Measurements from ENCODE around the gene DHPS. TPM values are rescaled to one million over a fixed set of nuclear protein-coding genes. Genes with fewer than 3 reads are reported as not detected.
"Not testable (repeated sequence)": the region's sequence is repeated elsewhere in the genome, so short reads cannot be mapped to it uniquely, and the experiment has no call there.

The DHPS gene
- total and polyA plus RNA-seq, 5 donors from 2014 or later, result 78.5 to 122 (median 98.2) TPM

DNA sequence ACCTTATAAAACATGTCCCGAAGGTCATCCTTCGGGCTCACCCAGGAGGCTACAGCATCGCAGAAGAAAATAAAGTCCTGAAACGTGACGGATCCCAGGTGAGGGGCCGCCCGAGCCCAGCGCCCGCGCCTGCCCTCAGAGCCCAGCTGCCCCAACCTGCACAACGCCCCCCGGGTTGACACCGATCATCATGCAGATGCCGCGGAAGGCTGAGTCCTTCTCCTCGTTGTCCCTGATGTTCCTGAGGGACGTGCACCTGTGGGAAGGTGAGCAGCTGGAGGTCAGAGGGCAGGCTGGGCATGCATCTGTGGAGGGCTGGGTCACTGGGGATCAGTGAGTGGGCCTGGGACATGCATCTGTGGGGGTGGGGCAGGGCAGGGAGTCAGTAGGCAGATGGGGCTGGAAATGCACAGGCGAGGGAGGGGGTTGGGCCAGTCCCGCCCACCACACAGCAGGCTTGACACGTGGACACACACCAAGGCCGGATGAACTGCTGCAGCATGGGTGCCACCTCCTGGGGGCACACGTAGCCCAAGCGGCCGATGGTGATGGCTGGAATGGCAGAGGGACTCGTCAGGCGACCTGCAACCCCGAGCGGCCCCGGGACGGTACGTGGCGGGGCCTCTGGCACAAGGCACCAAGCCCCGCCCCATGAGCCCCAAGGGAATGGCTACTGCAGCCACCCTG is 20.1 kb upstream of the DHPS start:
- Mint-ChIP-seq H3K9me3 (no peaks in the 10 kb centered on the region), H3K36me3 (peaks cover 22% of the 10 kb centered on the region), H3K27ac (no peak overlapping the region), H3K27me3 (no peaks in the 10 kb centered on the region), H3K4me3 (peak overlapping the region in 1 of 4 donors; percentile 67), H3K4me1 (peaks cover 2 to 7% (median 5%) of the 10 kb centered on the region in 4 donors)
- Histone ChIP-seq H3K4me1 (ENCODE audit: control insufficient read depth, insufficient read depth, low read length, poor library complexity, severe bottlenecking) (peaks cover 4% of the 10 kb centered on the region), H3K27me3 (ENCODE audit: control insufficient read depth, insufficient read depth, low read length) (no peaks in the 10 kb centered on the region), H3K4me3 (ENCODE audit: low read depth, low read length) (no peak overlapping the region), H3K27ac (ENCODE audit: insufficient read depth, low read length, poor library complexity, severe bottlenecking) (no peak overlapping the region), H3K36me3 (ENCODE audit: control insufficient read depth, insufficient read depth, low read length) (peaks cover 32% of the 10 kb centered on the region), H3K9me3 (ENCODE audit: control insufficient read depth in 2 of 2, low read length in 2 of 2) (no peaks in the 10 kb centered on the region)
- DNase-seq, result no peak
- no peak for ATAC-seq (ENCODE audit: low read depth in 2 of 2)

DNA sequence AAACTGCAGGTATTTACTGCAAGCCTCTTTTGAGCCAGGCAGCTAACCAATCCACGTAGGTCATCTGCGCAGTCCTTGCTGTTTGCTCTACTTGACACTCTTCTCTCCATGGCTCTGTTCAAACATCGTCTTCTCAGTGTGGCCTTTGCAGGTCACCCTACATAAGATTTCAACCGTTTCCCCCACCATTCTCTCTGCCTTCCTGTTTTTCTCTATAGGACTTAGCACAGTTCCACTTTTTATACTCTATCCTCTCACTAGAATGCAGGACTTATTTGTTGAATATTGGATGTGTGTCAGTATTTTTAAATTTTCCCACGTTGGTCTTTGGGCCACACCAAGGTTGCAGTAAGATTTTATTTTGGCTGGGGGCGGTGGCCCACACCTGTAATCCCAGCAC is 16.5 kb upstream of the DHPS start:
- Mint-ChIP-seq H3K27me3 (no peaks in the 10 kb centered on the region), H3K36me3 (peaks cover 7% of the 10 kb centered on the region), H3K4me3 (peak overlapping the region; percentile 11 to 78 (median 68)), H3K4me1 (peaks cover 2 to 12% (median 10%) of the 10 kb centered on the region in 4 donors), H3K9me3 (peaks cover 0 to 1% (median 0%) of the 10 kb centered on the region in 7 donors), H3K27ac (peak overlapping the region; percentile 72 to 89 (median 82))
- DNase-seq, result no peak
- Histone ChIP-seq H3K36me3 (ENCODE audit: control insufficient read depth, insufficient read depth, low read length) (peaks cover 5% of the 10 kb centered on the region), H3K27ac (ENCODE audit: insufficient read depth, low read length, poor library complexity, severe bottlenecking) (no peak overlapping the region), H3K4me3 (ENCODE audit: low read depth, low read length) (no peak overlapping the region), H3K4me1 (ENCODE audit: control insufficient read depth, insufficient read depth, low read length, poor library complexity, severe bottlenecking) (peaks cover 15% of the 10 kb centered on the region), H3K9me3 (ENCODE audit: control insufficient read depth in 2 of 2, low read length in 2 of 2) (no peaks in the 10 kb centered on the region), H3K27me3 (ENCODE audit: control insufficient read depth, insufficient read depth, low read length) (no peaks in the 10 kb centered on the region)
- no peak for ATAC-seq (ENCODE audit: low read depth in 2 of 2)

DNA sequence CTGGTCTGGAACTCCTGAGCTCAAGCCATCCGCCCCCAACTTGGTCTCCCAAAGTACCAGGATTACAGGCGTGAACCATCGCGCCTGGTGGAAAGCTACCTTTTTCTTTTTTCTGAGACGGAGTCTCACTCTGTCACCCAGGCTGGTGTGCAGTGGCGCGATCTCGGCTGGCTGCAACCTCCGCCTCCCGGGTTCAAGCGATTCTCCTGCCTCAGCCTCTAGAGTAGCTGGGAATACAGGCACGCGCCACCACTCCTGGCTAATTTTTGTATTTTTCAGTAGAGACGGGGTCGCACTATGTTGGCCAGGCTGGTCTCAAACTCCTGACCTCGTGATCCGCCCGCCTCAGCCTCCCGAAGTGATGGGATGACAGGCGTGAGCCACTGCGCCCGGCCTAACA is 15.7 kb upstream of the DHPS start:
- peaks cover 2 to 12% (median 10%) of the 10 kb centered on the region in 4 donors for H3K4me1 Mint-ChIP-seq
- H3K27me3 ChIP-seq (ENCODE audit: control insufficient read depth, insufficient read depth, low read length); H3K36me3 Mint-ChIP-seq; H3K9me3 Mint-ChIP-seq; H3K36me3 ChIP-seq (ENCODE audit: control insufficient read depth, insufficient read depth, low read length); DNase-seq; ATAC-seq (ENCODE audit: low read depth in 2 of 2); H3K27ac Mint-ChIP-seq; H3K27me3 Mint-ChIP-seq; H3K4me3 ChIP-seq (ENCODE audit: low read depth, low read length); H3K9me3 ChIP-seq (ENCODE audit: control insufficient read depth in 2 of 2, low read length in 2 of 2); H3K27ac ChIP-seq (ENCODE audit: insufficient read depth, low read length, poor library complexity, severe bottlenecking): not testable (repeated sequence)
- H3K4me1 ChIP-seq (ENCODE audit: control insufficient read depth, insufficient read depth, low read length, poor library complexity, severe bottlenecking), result peaks cover 15% of the 10 kb centered on the region
- H3K4me3 Mint-ChIP-seq, result peak overlapping the region in 3 of 4 donors; percentile 15 to 53 (median 43)

DNA sequence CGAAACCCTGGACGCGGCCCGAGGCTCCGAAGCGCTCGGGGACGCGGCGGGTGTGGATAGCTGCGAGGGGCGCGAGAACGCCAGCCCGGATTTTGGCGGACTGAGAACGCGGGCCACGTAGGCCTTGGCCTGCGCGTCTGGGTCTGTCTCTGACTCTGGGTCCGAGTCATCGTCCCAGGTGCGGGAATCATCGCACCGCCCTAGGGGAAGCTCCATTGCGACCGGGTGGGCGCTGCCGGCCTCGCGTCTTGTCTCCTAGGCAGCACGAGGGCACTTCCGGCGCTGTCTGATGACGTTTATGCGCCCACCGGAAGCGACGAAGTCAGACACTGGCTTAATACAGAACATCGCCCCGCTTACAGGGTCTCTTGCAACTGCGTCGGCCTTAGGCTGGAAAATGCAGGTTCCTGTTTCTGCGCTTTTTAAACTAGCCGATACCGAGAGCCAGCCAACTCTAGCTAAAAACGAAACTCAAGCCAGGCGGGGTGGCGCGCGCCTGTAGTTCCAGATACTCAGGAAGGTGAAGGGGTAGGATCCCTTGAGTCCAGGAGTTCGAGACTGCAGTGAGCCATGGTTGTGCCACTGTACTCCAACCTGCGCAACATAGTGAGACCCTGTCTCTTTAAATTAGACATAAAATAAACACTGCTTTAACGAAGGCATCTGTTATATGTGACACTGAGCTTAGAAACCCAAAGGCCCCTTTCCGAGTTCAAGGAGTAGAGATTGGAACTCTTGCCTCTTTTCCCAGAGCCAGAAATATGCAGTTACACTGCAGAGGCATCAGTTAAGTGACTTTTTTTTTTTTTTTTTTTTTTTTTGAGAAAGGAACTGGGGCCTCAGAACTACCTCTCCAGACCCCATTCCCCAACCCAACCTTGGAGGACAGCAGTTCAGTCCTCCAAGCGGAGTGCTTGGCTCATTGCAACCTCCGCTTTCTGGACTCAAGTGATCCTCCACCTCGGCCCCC is 15.0 kb upstream of the DHPS start, which contains the start of gene FBXW9:
Gene FBXW9, minus strand, starts transcription at position 266 of the 970 bp plus-strand sequence. Its CDS starts 50 bp downstream, at position 216.
- peak within 1 kb of the TSS; percentile 97 to 98 (median 97) for H3K27ac Mint-ChIP-seq

DNA sequence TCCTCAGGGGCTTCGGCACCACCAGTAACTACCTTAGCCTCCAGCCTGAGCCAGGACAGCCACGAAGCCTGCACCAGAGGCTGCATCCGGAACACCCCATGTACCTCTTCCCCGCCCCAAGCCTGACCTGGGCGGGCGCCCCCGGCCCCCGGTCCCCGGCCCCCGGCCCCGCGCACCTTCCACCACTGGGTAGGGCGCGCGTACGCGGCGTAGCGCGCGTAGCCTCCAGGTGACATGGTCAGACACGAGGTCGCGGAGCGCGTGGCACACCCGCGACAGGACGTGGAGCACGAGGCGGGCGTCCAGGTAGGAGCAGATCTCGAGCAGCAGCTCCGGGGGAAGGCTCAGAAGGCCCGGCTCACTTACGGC is 14.3 kb upstream of the DHPS start:
- H3K27me3 ChIP-seq (ENCODE audit: control insufficient read depth, insufficient read depth, low read length), result no peaks in the 10 kb centered on the region
- peak overlapping the region; percentile 92 for H3K27ac ChIP-seq (ENCODE audit: insufficient read depth, low read length, poor library complexity, severe bottlenecking)
- Mint-ChIP-seq H3K27ac (peak overlapping the region in 2 of 3 donors; percentile 97 to 98), H3K9me3 (peaks cover 0 to 1% (median 0%) of the 10 kb centered on the region in 7 donors), H3K4me1 (peaks cover 2 to 12% (median 10%) of the 10 kb centered on the region in 4 donors), H3K4me3 (peak overlapping the region; percentile 93 to 98 (median 94)), H3K36me3 (peaks cover 4% of the 10 kb centered on the region), H3K27me3 (no peaks in the 10 kb centered on the region)
- H3K9me3 ChIP-seq (ENCODE audit: control insufficient read depth in 2 of 2, low read length in 2 of 2), result no peaks in the 10 kb centered on the region
- peak overlapping the region; percentile 77 for H3K4me3 ChIP-seq (ENCODE audit: low read depth, low read length)
- DNase-seq (no peak), ATAC-seq (ENCODE audit: low read depth in 2 of 2) (peak in 1 of 2 donors; percentile 16)
- no peaks in the 10 kb centered on the region for H3K36me3 ChIP-seq (ENCODE audit: control insufficient read depth, insufficient read depth, low read length)
- H3K4me1 ChIP-seq (ENCODE audit: control insufficient read depth, insufficient read depth, low read length, poor library complexity, severe bottlenecking), result peaks cover 15% of the 10 kb centered on the region

More for the DNA sequence above, 15.0 kb upstream of the DHPS start, which contains the start of gene FBXW9:
- no peaks in the 10 kb centered on the region for H3K27me3 Mint-ChIP-seq
- Histone ChIP-seq H3K36me3 (ENCODE audit: control insufficient read depth, insufficient read depth, low read length) (peaks cover 3% of the 10 kb centered on the region), H3K4me3 (ENCODE audit: low read depth, low read length) (peak within 1 kb of the TSS; percentile 77), H3K27me3 (ENCODE audit: control insufficient read depth, insufficient read depth, low read length) (no peaks in the 10 kb centered on the region), H3K9me3 (ENCODE audit: control insufficient read depth in 2 of 2, low read length in 2 of 2) (no peaks in the 10 kb centered on the region), H3K27ac (ENCODE audit: insufficient read depth, low read length, poor library complexity, severe bottlenecking) (peak within 1 kb of the TSS; percentile 92), H3K4me1 (ENCODE audit: control insufficient read depth, insufficient read depth, low read length, poor library complexity, severe bottlenecking) (peaks cover 15% of the 10 kb centered on the region)
- peak; percentile 94 to 97 (median 95) for DNase-seq
- H3K9me3 Mint-ChIP-seq, result peaks cover 0 to 1% (median 0%) of the 10 kb centered on the region in 7 donors
- peaks cover 4% of the 10 kb centered on the region for H3K36me3 Mint-ChIP-seq
- peaks cover 2 to 12% (median 10%) of the 10 kb centered on the region in 4 donors for H3K4me1 Mint-ChIP-seq
- peak within 1 kb of the TSS; percentile 93 to 98 (median 94) for H3K4me3 Mint-ChIP-seq
- ATAC-seq (ENCODE audit: low read depth in 2 of 2), result peak; percentile 90 to 92

DNA sequence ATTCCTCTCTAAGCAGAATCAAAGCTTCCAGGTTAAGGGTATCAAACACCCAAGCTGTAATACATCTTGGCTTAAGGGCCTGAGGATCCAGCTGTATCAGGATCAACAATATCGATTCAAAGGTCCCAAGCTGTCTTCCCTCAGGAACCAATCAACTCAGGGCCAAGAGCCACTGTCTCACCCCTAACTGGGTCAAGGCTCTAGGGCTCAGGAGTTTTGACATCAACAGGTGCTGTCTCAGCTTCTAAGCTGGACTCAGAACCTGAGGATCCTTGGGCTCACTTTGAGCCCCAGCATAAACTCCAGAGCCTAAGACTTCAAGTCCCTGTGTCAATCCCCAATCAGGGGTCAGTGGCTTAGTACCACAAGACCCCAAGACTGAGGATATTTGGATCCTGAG is 13.8 kb upstream of the DHPS start:
- Mint-ChIP-seq H3K27ac (peak overlapping the region in 1 of 3 donors; percentile 36), H3K27me3 (no peaks in the 10 kb centered on the region), H3K36me3 (peaks cover 4% of the 10 kb centered on the region), H3K9me3 (peaks cover 0 to 1% (median 0%) of the 10 kb centered on the region in 7 donors), H3K4me1 (peaks cover 2 to 12% (median 10%) of the 10 kb centered on the region in 4 donors), H3K4me3 (peak overlapping the region; percentile 77 to 94 (median 86))
- no peak for DNase-seq
- no peak for ATAC-seq (ENCODE audit: low read depth in 2 of 2)
- H3K4me1 ChIP-seq (ENCODE audit: control insufficient read depth, insufficient read depth, low read length, poor library complexity, severe bottlenecking), result peaks cover 15% of the 10 kb centered on the region
- H3K36me3 ChIP-seq (ENCODE audit: control insufficient read depth, insufficient read depth, low read length), result no peaks in the 10 kb centered on the region
- H3K4me3 ChIP-seq (ENCODE audit: low read depth, low read length), result peak overlapping the region; percentile 41
- no peak overlapping the region for H3K27ac ChIP-seq (ENCODE audit: insufficient read depth, low read length, poor library complexity, severe bottlenecking)
- no peaks in the 10 kb centered on the region for H3K9me3 ChIP-seq (ENCODE audit: control insufficient read depth in 2 of 2, low read length in 2 of 2)
- no peaks in the 10 kb centered on the region for H3K27me3 ChIP-seq (ENCODE audit: control insufficient read depth, insufficient read depth, low read length)

DNA sequence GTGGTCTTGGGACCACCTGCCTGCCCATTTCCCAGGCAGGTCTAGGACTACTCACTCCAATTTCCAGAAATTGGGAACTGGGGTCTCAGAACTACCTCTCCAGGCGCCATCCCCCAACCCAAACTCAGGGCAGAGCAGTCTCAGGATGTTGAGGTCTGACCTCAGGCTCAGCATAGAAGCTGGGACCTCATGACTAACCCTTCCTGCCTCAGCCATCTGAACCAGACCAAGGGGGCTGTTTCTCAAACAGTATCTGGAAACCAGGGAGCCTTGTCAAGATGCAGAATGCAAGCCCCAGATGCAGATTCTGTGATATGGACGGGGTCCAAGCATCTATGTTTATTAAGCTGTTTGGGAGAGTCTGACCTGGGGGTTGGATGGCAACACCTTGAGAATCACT is 13.4 kb upstream of the DHPS start:
- DNase-seq, result no peak
- peaks cover 0 to 1% (median 0%) of the 10 kb centered on the region in 7 donors for H3K9me3 Mint-ChIP-seq
- Histone ChIP-seq H3K27me3 (ENCODE audit: control insufficient read depth, insufficient read depth, low read length) (no peaks in the 10 kb centered on the region), H3K4me1 (ENCODE audit: control insufficient read depth, insufficient read depth, low read length, poor library complexity, severe bottlenecking) (peaks cover 15% of the 10 kb centered on the region), H3K36me3 (ENCODE audit: control insufficient read depth, insufficient read depth, low read length) (no peaks in the 10 kb centered on the region), H3K9me3 (ENCODE audit: control insufficient read depth in 2 of 2, low read length in 2 of 2) (no peaks in the 10 kb centered on the region), H3K27ac (ENCODE audit: insufficient read depth, low read length, poor library complexity, severe bottlenecking) (no peak overlapping the region), H3K4me3 (ENCODE audit: low read depth, low read length) (no peak overlapping the region)
- ATAC-seq (ENCODE audit: low read depth in 2 of 2), result no peak
- no peaks in the 10 kb centered on the region for H3K27me3 Mint-ChIP-seq
- H3K4me3 Mint-ChIP-seq, result peak overlapping the region; percentile 7 to 60 (median 36)
- peaks cover 4% of the 10 kb centered on the region for H3K36me3 Mint-ChIP-seq
- no peak overlapping the region for H3K27ac Mint-ChIP-seq
- H3K4me1 Mint-ChIP-seq, result peaks cover 2 to 12% (median 10%) of the 10 kb centered on the region in 4 donors
